Skeletal muscle satellite cell (primary cell): Measurements from ENCODE around the gene ZMYM4.

Experiments
- H3K27me3 ChIP-seq: 2 replicates; pipeline ENCODE4 v1.7.0; 2013; ENCODE audit warnings: low read length; ENCODE audit not compliant: control insufficient read depth, insufficient read depth
- H3K36me3 ChIP-seq: 2 replicates; pipeline ENCODE4 v1.7.0; 2013; ENCODE audit warnings: mild to moderate bottlenecking, control low read depth, low read length; ENCODE audit not compliant: insufficient read depth
- H3K4me1 ChIP-seq: 2 replicates; pipeline ENCODE4 v1.7.0; 2013; ENCODE audit warnings: low read length; ENCODE audit not compliant: control insufficient read depth, insufficient read depth
- H3K4me2 ChIP-seq: 2 replicates; pipeline ENCODE4 v1.7.0; 2013; ENCODE audit warnings: mild to moderate bottlenecking, low read length
- H3K4me3 ChIP-seq: 2 replicates; pipeline ENCODE4 v1.7.0; 2013; ENCODE audit warnings: low read length
- H3K9ac ChIP-seq: 2 replicates; pipeline ENCODE4 v1.7.0; 2013; ENCODE audit warnings: mild to moderate bottlenecking, low read depth, low read length, moderate library complexity
- H3K9me3 ChIP-seq: replicated peaks from 2 replicates; pipeline ENCODE4 v1.7.0; 2013; ENCODE audit warnings: mild to moderate bottlenecking, control low read depth, low read length

Gene ZMYM4

DNA sequence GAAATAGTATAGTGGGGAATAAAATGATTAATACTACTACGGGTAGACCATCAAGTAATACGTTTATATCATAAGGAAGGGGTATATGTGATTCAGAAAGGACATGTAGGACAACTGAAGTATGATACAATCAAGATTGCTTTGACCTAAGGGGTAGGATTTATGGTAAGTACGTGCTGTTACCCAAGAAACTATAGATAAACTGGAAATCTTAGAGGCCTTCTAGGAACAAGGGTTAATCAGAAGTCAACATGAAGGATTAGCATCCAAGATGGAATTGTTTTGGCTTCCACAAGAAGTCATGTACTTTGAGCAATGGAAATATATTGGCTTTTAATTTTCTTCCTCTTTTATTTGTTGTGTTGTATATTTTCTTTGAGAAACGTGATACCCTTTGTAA is 13.2 kb upstream of the ZMYM4 start:
- Histone ChIP-seq H3K9ac (no peak overlapping the region), H3K4me1 (no peaks in the 10 kb centered on the region), H3K36me3 (no peaks in the 10 kb centered on the region), H3K9me3 (no peaks in the 10 kb centered on the region), H3K4me2 (no peak overlapping the region), H3K27me3 (no peaks in the 10 kb centered on the region), H3K4me3 (no peak overlapping the region)

DNA sequence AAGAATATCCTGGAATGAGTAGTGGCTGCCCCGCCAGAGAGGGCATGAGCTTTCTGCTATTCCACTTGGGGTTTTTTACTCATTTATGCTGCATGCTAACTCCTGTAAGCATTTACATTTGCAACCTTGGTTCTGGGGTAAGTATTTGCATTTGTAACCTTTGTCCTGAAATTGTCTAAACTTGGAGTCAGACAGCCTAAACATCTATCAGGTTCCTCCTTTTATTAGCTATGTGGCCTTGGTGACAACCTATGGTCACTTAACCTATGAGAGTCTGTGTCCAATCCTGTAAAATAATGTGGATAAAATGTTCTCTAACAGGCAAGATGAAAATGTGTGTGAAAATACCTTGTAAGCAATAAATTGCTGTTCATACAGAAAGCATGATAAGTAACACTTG is 8.9 kb upstream of the ZMYM4 start:
- Histone ChIP-seq H3K4me1 (peaks cover under 1% of the 10 kb centered on the region), H3K36me3 (no peaks in the 10 kb centered on the region), H3K9ac (no peak overlapping the region), H3K4me2 (no peak overlapping the region), H3K9me3 (no peaks in the 10 kb centered on the region), H3K27me3 (no peaks in the 10 kb centered on the region), H3K4me3 (no peak overlapping the region)

DNA sequence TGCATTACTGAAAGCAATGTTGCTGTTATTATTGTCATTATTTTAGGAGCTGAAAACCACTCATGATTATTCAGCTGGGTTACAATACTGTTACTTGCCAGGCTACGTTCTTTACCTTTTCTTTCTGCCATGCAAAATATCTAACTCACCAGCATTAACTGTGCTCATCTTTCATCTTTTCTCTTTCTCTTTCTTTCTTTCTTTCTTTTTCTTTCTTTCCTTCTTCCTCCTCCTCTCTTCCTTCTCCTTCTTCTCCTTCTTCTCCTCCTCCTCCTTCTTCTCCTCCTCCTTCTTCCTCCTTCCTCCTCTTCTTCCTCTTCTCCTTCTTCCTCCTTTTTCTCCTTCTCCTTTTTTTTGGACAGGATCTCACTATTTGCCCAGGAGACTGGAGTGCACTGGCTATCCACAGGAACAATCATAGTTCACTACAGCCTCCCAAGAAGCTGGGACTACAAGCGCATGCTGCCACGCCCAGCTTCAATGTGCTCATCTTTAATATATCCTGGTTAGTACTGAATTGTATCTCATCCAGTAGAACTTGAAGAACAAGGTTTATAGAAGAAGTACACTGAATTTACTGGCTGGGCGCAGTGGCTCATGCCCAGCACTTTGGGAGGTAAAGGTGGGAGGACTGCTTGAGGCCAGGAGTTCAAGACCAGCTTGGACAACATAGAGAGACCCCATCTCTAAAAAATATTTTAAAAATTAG is 6.9 kb upstream of the ZMYM4 start:
- H3K4me1 ChIP-seq = peaks cover 10% of the 10 kb centered on the region
- H3K27me3 ChIP-seq = no peaks in the 10 kb centered on the region
- H3K9ac ChIP-seq = no peak overlapping the region
- no peak overlapping the region for H3K4me3 ChIP-seq
- H3K9me3 ChIP-seq = no peaks in the 10 kb centered on the region
- H3K36me3 ChIP-seq = no peaks in the 10 kb centered on the region
- no peak overlapping the region for H3K4me2 ChIP-seq

DNA sequence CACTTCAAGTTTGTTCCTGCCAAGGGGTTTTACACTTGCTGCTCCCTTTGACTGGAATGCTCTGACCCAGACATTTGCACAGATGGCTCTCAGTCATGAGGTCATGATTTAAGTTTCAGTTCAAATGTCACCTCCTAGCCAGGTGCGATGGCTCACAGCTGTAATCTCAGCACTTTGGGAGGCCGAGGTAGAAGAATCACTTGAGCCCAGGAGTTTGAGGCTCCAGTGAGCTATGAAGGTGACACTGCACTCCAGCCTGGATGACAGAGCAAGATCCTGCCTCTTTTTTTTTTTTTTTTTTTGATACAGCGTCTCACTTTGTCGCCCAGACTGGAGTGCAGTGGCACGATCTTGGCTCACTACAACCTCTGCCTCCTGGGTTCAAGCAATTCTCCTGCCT is 4.5 kb upstream of the ZMYM4 start:
- peaks cover 14% of the 10 kb centered on the region for H3K4me1 ChIP-seq
- no peaks in the 10 kb centered on the region for H3K9me3 ChIP-seq
- no peak overlapping the region for H3K9ac ChIP-seq
- H3K36me3 ChIP-seq = no peaks in the 10 kb centered on the region
- H3K4me2 ChIP-seq = no peak overlapping the region
- H3K27me3 ChIP-seq = no peaks in the 10 kb centered on the region
- no peak overlapping the region for H3K4me3 ChIP-seq

DNA sequence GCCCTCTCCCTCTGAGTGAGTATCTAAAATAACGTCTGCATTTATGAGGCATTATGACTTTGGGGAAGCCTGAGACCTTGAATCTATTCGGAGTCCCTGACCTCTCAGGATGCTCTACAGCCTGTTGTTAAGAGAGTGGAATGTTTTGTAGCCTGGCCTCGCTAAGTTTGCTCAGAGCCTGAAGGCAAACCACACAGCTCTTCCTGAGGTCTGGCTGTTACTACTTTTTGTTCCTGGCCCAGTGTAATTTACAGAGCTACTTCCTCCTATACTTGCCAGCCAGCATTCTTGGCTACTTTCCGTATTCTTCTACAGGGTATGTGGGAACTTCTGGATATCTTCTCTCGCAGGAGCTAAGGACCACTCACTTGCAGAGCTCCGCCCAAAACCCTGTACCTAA is 3.6 kb upstream of the ZMYM4 start:
- H3K9ac ChIP-seq = peak overlapping the region; percentile 30
- peak overlapping the region; percentile 23 for H3K4me2 ChIP-seq
- H3K9me3 ChIP-seq = no peaks in the 10 kb centered on the region
- no peaks in the 10 kb centered on the region for H3K36me3 ChIP-seq
- no peak overlapping the region for H3K4me3 ChIP-seq
- peaks cover 14% of the 10 kb centered on the region for H3K4me1 ChIP-seq
- H3K27me3 ChIP-seq = no peaks in the 10 kb centered on the region

DNA sequence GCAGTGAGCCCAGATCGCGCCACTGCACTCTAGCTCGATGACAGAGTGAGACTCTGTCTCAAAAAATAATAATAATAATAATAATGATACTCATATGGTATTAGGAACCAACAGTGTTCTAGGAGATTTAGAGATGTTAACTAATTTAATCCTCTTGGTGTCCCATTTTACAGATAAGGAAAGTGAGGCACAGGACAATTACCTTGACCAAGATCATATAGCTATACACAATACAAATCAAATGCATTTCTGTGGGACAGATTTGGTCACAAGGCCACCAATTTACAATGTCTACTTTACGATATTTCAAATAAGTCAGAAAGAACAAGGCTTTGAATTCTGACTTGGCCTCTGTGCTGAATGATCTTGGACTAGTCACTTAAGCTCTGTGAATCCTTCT is 2.2 kb upstream of the ZMYM4 start:
- H3K4me3 ChIP-seq = no peak overlapping the region
- H3K36me3 ChIP-seq = no peaks in the 10 kb centered on the region
- no peak overlapping the region for H3K4me2 ChIP-seq
- no peaks in the 10 kb centered on the region for H3K9me3 ChIP-seq
- peaks cover 14% of the 10 kb centered on the region for H3K4me1 ChIP-seq
- no peaks in the 10 kb centered on the region for H3K27me3 ChIP-seq
- no peak overlapping the region for H3K9ac ChIP-seq

DNA sequence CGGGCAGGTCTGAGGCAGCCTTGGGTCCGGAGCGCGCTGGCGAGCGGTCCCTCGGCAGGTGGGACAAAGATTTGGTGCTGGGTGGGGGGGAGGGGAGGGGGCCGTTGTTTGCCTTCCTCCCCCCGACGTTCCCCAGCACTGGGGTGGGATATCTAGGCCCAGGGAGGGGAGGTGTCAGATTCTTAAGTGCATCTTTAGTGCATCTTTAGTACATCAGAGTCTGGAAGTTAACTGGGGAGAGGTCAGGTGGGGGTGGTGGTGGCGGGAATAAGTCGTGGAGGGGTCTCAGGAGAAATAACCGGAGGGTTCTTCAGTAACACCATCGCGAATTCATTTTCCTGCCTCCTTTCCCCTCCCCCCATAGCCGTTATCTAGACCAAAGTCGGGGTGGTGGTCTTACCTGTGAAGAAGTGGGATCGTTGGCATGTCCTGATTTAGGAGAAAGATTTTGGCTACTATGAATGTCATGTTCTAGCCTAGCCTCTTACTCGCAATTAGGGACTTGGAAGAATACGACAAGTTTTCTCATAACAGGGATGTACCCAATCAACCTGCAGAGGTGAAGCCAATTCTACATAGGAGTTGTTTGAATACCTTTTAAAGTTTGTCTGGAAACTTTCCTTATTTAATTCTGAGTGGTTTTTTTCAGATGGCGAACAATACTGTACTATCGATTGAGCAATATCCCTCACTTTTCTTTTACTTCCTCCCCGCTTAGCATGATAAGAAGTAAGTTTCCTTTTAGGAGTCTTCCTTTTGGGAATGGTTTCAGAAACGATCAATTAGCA is 886 bp downstream of the ZMYM4 start:
- Histone ChIP-seq H3K27me3 (no peaks in the 10 kb centered on the region), H3K4me2 (peak overlapping the region; percentile 88), H3K9ac (peak overlapping the region; percentile 93), H3K4me1 (peaks cover 14% of the 10 kb centered on the region), H3K4me3 (peak overlapping the region; percentile 82), H3K36me3 (no peaks in the 10 kb centered on the region), H3K9me3 (no peaks in the 10 kb centered on the region)

DNA sequence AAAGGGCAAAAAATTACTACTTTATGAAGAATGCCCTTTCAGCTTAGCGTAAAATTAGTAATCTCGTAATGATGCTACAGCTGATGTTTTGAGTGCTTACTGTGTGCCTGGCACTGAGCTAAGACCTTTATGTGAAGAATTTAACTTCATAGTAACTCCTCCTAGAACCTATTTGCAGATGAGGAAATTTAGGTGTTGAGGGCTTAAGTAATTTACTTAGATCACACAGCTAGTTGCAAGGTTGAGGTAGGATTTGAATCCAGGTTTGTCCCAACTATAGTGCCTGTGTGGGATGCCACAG is 1.4 kb downstream of the ZMYM4 start:
- Histone ChIP-seq H3K9me3 (no peaks in the 10 kb centered on the region), H3K4me3 (peak overlapping the region; percentile 82), H3K27me3 (no peaks in the 10 kb centered on the region), H3K9ac (peak overlapping the region; percentile 93), H3K4me2 (peak overlapping the region; percentile 88), H3K4me1 (peaks cover 9% of the 10 kb centered on the region), H3K36me3 (no peaks in the 10 kb centered on the region)

DNA sequence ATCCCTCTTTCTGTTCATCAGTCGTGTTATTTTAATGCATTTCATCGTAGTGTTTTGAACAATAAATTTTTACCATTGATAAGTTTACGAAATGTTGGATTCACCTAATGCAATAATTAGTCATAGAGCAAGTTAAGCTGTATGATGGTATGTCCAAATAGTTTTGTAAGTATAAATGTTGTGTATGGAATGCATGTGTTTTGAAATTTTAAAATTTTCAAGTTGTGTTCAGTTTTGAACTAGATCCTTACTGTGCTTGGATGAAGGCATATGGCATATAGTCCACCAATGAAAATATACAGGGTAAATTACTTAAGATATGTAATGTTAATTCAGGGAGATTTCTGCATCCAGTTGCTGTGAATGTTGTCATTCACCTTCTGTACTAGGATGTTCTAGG is 2.3 kb downstream of the ZMYM4 start:
- no peaks in the 10 kb centered on the region for H3K36me3 ChIP-seq
- H3K9me3 ChIP-seq = no peaks in the 10 kb centered on the region
- H3K9ac ChIP-seq = no peak overlapping the region
- peak overlapping the region; percentile 88 for H3K4me2 ChIP-seq
- H3K4me3 ChIP-seq = no peak overlapping the region
- H3K27me3 ChIP-seq = no peaks in the 10 kb centered on the region
- peaks cover 4% of the 10 kb centered on the region for H3K4me1 ChIP-seq

DNA sequence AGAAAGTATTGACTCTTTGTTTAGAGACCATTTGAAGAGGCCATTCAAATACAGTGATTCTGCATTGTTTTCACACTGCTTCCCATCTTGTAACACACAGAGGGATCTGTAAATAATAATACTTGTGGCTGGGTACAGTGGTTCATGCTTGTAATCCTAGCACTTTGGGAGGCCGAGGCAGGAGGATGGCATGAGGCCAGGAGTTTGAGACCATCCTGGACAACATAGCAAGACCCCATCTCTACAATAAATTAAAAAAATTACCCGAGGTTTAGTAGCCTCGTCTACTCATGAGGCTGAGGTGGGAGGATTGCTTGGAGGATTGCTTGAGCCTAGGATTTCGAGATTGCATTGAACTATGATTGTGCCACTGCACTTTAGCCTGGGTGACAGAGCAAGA is 5.7 kb downstream of the ZMYM4 start:
- no peaks in the 10 kb centered on the region for H3K36me3 ChIP-seq
- H3K4me2 ChIP-seq = no peak overlapping the region

DNA sequence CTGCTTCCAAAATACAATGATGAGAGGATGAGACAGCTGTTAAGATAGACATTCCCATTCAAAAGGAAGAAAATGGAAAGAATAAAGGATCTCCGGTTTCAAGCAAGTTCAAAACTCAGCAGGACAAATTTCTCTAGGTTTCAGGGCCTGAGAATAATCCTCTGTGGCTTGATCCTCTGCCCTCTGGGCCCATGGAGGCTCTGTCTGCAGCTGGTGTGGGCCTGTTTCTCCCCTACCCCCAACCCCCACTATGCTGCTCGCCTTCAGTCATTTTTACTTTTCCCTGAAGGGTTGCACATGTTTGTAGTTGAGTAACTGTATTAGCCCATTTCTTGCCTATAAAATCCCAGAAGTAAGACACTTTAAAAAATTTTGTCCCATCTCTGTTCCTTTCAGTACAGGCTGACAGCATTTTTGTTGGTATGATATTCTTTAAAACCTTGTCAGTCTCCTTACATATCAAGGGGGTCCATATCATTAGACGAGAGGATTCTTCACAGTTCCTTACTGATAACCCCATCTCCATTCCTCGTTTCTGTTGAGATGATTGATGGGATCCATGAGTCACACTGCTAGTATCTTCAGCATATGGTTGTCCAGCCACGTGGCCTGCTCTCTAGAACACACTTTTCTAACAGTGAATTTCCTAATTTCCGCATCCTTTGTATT is 10.5 kb downstream of the ZMYM4 start:
- Histone ChIP-seq H3K4me1 (no peaks in the 10 kb centered on the region), H3K36me3 (no peaks in the 10 kb centered on the region), H3K9me3 (no peaks in the 10 kb centered on the region), H3K4me2 (no peak overlapping the region), H3K4me3 (no peak overlapping the region), H3K9ac (no peak overlapping the region), H3K27me3 (no peaks in the 10 kb centered on the region)

More for the DNA sequence above, 5.7 kb downstream of the ZMYM4 start:
- Histone ChIP-seq H3K27me3 (no peaks in the 10 kb centered on the region), H3K9me3 (no peaks in the 10 kb centered on the region), H3K4me3 (no peak overlapping the region), H3K9ac (no peak overlapping the region), H3K4me1 (no peaks in the 10 kb centered on the region)
